HG03175 (cell line): ENCODE measurements around the gene LILRB2.
"Not testable (repeated sequence)": the region's sequence is repeated elsewhere in the genome, so short reads cannot be mapped to it uniquely, and the experiment has no call there.

Experiments used
- ATAC-seq: cut with Tn5 transposase; IDR thresholded peaks from one replicate; pipeline ENCODE4 v1.9.1; 2021; ENCODE audit warnings: mild to moderate bottlenecking, moderate library complexity; ENCODE audit not compliant: unreplicated experiment

The LILRB2 gene

GRCh38 chr19:54281007-54281728, at the start of gene LILRB2:
TSS of gene LILRB2 (minus strand) at chr19:54281110. CDS start at chr19:54280496, 614 bp downstream.
- ATAC-seq: no peak

GRCh38 chr19:54329476-54330165, 48.7 kb upstream of the LILRB2 start:
- ATAC-seq: no peak

GRCh38 chr19:54328781-54329180, 47.9 kb upstream of the LILRB2 start:
- not testable (repeated sequence) for ATAC-seq

GRCh38 chr19:54325631-54326030, 44.7 kb upstream of the LILRB2 start:
- ATAC-seq: no peak

DNA sequence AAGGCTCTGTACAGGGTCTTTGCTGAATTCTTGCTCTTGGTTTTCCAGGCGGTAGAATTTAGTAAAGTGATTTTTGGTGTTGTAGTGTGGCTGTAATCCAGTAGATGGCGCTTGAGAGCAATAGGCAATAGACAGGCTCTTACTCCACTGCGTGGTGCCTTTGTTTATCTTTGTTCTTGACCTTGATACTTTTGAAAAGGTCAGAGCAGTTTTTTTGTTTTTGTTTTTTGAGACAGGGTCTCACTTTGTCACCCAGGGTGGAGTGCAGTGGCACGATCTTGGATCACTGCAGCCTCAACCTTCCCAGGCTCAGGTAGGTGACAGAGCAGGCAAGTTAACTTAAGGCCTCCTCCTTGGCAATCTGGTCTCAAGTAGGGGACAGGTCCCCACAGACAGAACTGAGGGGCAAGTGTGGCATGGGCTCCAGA, 44.3 kb upstream of the LILRB2 start:
- ATAC-seq: no peak

DNA sequence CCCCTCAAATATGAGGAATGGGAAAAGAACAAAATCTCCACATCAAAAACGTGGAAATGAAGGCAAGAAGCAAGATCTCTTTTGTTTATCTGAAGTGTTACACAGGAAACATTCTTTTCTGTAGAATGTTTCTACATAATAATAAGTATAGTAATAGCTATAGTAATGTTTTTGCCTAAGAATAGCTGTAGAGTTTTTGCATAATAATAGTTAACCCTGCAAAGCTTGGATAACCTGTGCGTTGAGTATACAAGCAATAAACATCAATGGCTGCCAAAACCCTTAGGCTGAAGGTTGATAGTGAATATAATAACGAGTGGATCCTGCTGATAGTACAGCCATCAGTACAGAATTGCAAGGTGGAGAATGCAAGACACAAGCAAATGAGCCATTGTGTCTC, 43.2 kb upstream of the LILRB2 start:
- no peak for ATAC-seq

GRCh38 chr19:54322934-54323333, 42.0 kb upstream of the LILRB2 start:
- ATAC-seq: not testable (repeated sequence)

DNA sequence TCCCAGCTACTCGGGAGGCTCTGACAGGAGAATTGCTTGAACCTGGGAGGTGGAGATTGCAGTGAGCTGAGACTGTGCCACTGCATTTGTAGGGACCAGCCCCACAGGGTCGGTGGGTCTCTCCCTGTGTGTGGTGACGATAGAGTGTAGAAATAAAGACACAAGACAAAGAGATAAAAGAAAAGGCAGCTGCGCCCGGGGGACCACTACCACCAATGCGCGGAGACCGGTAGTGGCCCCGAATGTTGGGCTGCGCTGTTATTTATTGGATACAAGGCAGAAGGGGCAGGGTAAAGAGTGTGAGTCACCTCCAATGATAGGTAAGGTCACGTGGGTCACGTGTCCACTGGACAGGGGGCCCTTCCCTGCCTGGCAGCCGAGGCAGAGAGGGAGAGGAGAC, 41.4 kb upstream of the LILRB2 start:
- ATAC-seq: not testable (repeated sequence)

DNA sequence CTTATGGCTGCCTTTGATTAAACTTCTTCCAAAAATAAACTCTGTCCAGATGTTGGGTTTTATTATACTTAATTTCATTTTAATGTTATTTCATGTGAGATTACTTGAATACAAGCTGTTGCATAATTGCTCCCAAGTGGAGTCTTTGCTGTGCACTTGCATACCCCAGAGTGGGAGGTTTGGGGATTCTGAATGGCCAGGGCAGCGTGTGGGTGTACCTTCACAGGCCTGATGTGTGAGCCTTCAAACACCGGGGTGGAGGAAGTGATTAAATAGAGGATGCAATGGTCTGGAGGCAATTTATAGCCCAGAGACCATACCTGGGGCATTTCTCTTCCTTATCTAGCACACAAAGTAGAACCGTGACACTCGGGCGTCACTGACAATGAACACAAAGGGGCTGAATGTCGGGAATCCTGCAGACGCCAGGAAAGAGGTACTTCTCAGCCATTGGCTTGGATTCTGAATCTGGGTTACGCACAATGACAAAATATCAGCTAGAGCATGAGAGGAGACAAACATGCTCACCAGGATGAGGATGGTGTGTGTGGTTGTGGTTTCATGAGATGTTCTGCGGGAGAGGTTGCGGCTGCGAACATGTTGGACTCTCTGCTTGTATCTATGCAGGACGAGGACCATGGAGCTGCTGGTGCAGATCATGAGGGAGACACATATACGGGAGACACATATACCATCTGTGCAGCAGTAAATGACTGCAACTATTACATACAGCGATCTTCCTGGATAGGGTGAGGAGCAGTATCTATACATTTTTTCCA, 39.2 kb upstream of the LILRB2 start:
- no peak for ATAC-seq

- no peak for ATAC-seq
Observed at GRCh38 chr19:54319049-54319448, 38.1 kb upstream of the LILRB2 start.

DNA sequence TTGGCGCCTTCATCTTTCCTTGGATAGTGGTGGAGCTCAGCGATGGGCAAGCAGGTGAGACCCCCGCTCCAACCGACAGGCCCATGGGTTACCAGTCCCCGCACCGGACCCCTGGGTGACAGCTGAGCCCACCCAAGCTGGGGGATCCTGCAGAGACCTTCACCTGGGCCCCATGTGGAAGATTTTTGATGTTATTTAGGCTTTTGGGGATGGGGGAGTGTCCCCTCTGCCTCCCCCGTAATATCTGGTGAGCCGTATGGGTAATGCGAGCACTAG, 37.0 kb upstream of the LILRB2 start:
- ATAC-seq: no peak

- ATAC-seq: no peak
Observed at GRCh38 chr19:54317108-54317964, 36.4 kb upstream of the LILRB2 start.

- no peak for ATAC-seq
Observed at GRCh38 chr19:54316746-54317107, 35.8 kb upstream of the LILRB2 start.

DNA sequence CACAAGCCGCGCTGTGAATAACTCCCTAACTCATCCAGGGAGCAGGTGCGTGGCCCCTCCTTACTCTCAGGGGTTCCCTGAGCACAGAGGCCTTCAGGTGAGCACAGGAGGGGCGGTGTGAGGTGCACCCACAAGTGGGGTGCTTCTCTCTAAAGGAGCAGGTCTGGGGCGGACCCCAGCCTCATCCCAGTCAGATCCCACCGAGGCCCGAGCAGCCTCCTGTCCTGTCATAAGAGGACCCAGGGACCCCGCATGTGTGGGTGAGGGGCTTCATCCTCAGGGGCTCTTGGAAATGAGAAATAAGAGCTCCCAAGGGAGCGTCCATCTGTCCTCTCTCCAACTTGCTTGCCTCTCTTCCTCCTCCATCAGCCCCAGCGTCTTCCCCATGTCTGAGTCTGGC, 35.0 kb upstream of the LILRB2 start:
- no peak for ATAC-seq

DNA sequence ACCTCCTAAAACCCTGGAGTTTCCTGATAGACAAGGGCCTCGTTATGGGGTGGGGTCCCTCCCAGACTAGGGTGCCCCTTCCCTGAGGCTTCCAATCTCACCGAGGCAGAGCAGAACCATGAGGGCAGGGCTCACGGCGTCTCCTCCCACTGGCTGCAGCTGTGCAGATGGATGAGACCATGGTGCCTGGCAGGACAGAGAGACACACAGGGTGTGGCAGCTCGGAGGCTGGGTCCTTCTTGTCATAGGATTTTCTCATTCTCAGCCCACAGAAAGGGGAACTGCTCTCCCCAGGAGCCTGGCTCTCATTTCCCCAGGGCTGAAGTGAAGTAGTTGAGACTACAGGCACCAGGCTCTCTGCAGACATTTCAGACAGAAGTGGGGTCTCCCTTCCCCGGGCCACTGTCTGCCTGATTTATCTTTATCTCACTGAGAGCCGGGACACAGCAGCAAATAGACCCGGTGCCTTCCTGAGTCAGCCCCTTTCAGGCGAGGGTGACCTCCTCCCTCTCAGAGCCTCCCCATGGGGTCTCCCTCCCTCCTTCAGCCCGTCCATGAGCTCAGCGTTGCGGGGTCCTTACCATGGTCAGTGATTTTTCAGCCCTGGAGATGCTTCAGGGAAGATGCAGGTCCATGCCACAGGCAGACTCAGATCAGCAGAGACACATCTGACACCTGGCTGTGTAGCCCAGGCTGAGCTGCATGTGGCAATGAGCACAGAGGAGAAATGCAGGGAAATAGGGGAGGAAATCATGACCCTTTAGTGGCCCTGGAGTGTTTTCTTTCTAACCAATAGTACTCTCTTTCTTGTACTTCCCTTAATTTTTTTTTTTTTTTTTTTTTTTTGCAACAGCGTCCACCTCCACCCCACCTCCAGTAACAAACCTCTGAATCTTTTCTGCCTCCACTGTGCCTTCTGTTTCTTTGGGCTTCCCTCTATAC, 31.8 kb upstream of the LILRB2 start, which contains the start of gene LILRA5:
Gene LILRA5 (minus strand): TSS at position 731 of the 942 bp plus-strand sequence. CDS start 147 bp downstream, at position 584.
- ATAC-seq: no peak

- no peak for ATAC-seq
Observed at GRCh38 chr19:54312011-54312410, 31.1 kb upstream of the LILRB2 start.

DNA sequence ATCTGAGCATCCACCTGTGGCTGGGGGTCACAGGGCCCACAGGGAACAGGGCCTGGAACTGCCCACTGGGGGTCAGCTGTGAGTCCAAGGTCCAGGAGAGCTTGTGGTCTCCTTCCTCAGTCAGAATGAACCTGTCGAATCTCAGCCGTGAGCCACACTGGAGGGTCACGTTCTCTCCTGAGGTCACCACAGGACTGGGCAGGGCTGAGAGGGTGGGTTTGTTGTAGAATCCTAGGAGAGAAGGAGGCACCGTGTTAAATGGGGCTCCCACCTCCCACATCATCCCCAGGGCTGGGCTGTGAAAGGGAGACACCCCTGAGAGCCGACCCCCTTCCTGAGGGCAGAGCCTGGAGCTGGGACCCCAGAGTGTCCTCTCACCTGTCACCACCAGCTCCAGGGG, 30.6 kb upstream of the LILRB2 start:
- ATAC-seq: no peak

DNA sequence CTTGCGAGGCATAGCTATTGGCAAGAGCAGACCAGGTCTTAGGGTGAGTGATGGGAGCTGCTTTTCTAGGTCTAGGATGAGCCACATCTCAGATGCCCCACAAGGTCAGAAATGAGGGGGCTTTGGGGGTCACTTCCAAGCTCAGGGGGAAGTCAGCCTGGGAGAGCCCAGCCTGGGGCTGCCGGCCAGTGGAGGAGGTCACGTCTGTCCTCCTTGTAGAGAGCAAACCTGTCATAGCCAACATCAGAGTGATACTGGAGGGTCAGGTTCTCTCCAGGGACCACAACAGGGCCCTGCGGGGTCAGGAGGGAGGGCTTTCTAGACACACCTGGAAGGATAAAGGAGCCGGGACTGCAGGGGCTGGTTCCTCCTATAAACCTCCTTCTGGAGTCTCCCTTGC, 29.6 kb upstream of the LILRB2 start:
- ATAC-seq: no peak

DNA sequence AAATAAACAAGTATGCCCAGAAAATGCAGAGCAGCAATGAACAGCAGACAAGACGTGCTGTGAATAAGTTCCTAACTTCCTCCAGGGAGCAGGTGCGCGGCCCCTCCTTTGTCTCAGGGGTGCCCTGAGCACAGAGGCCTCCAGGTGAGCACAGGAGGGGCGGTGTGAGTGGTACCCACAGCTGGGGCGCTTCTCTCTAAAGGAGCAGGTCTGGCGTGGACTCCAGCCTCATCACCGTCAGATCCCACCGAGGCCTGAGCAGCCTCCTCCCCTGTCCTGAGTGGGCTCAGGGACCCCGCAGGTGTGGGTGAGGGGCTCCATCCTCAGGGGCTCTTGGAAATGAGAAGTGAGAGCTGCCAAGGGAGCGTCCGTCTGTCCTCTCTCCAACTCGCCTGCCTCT, 28.9 kb upstream of the LILRB2 start:
- ATAC-seq: no peak
